OCI-LY3 (cell line): ENCODE data around the gene ACP7.

ENCODE experiments used
- H2AFZ ChIP-seq: fragments of 200-600, 300-600 bp; shearing (Covaris generic); 2 replicates; pipeline ENCODE4 v1.6.0; 2014; ENCODE audit warnings: antibody characterized with exemption, low read depth, low read length
- H3K27ac ChIP-seq: fragments of 200-600, 300-600 bp; sonication (generic); 2 replicates; pipeline ENCODE4 v1.5.1; 2014; ENCODE audit warnings: mild to moderate bottlenecking, low read length, moderate library complexity, mixed read lengths
- H3K27me3 ChIP-seq: fragments of 200-600, 300-600 bp; sonication (generic); 2 replicates; pipeline ENCODE4 v1.6.1; 2014; ENCODE audit warnings: low read depth, low read length, mixed read lengths
- H3K36me3 ChIP-seq: fragments of 200-600, 300-600 bp; sonication (generic); replicated peaks from 2 replicates; pipeline ENCODE3; 2014; ENCODE audit warnings: low read depth, low read length, mixed read lengths
- H3K4me1 ChIP-seq: fragments of 300-600, 200-600 bp; sonication (generic); 2 replicates; pipeline ENCODE4 v1.6.1; 2014; ENCODE audit warnings: low read length, mixed read lengths
- H3K4me2 ChIP-seq: fragments of 200-600, 300-600 bp; sonication (generic); 2 replicates; pipeline ENCODE4 v1.6.1; 2014; ENCODE audit warnings: low read length, mixed read lengths
- H3K4me3 ChIP-seq: fragments of 300-600, 200-600 bp; sonication (generic); 2 replicates; pipeline ENCODE4 v1.5.1; 2014; ENCODE audit warnings: antibody characterized with exemption, mild to moderate bottlenecking, low read length, moderate library complexity
- H3K79me2 ChIP-seq: fragments of 300-600, 200-600 bp; shearing (Covaris generic); 2 replicates; pipeline ENCODE4 v1.6.1; 2014; ENCODE audit warnings: mild to moderate bottlenecking, low read length, mixed read lengths
- H3K9ac ChIP-seq: fragments of 300-600, 200-600 bp; shearing (Covaris generic); 2 replicates; pipeline ENCODE4 v1.6.0; 2014; ENCODE audit warnings: mild to moderate bottlenecking, low read length, moderate library complexity
- H3K9me3 ChIP-seq: fragments of 200-600, 300-600 bp; shearing (Covaris generic); 2 replicates; pipeline ENCODE4 v1.6.1; 2014; ENCODE audit warnings: low read length, mixed read lengths; ENCODE audit not compliant: insufficient read depth
- H4K20me1 ChIP-seq: fragments of 200-600, 300-600 bp; sonication (generic); 2 replicates; pipeline ENCODE4 v1.6.1; 2016; ENCODE audit warnings: low read length, mixed read lengths; ENCODE audit not compliant: insufficient read depth
- EZH2phosphoT487 ChIP-seq: fragments of 200-600 bp; shearing (Covaris generic); IDR thresholded peaks from 2 replicates; pipeline ENCODE4 v1.6.1; 2018; ENCODE audit warnings: antibody characterized with exemption, mixed run types, low read depth
- TF ChIP-seq, protein P1 (sequence below): fragments of 200-600, 300-600 bp; sonication (generic); IDR thresholded peaks from 2 replicates; pipeline ENCODE4 v1.5.1; 2014; ENCODE audit warnings: antibody characterized with exemption, low read length, low read depth

The ACP7 gene

DNA sequence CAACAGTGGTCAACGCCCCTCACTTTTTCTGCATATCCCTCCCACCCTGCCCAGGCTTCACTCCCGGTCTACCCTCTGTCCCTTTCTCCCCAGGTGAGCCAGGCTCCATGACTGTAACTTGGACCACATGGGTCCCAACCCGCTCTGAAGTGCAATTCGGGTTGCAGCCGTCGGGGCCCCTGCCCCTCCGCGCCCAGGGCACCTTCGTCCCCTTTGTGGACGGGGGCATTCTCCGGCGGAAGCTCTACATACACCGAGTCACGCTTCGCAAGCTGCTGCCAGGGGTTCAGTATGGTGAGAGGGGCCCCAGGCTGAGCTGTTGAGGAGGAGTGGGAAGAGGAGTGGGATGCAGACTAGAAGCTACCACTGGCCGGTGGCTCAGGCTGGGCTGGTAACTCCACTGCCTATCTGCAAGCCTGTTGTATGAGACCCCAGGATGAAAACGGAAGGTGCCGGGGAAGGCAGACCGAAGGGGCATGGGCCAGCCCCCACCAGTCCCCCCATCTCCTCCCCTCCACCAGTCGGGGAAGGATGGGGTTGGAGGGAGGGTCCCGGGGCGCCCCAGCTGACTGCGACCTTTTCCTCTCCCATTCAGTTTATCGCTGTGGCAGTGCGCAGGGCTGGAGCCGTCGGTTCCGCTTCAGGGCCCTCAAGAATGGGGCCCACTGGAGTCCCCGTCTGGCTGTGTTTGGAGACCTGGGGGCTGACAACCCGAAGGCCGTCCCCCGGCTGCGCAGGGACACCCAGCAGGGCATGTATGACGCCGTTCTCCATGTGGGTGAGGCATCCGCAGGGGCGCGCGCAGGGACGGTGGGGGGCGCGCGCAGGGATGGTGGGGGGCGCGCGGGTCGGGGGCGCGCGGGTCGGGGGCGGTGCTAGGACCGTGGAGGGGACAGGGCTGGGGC, 14.4 kb downstream of the ACP7 start:
- Histone ChIP-seq H3K27ac (no peak overlapping the region), H3K4me1 (peaks cover 3% of the 10 kb centered on the region; the same call in 1 of the 2 replicates), H4K20me1 (no peaks in the 10 kb centered on the region), H3K27me3 (peaks cover 5% of the 10 kb centered on the region), H3K9me3 (no peaks in the 10 kb centered on the region), H3K9ac (no peak overlapping the region), H3K4me3 (no peak overlapping the region), H3K36me3 (no peaks in the 10 kb centered on the region), H3K4me2 (no peak overlapping the region), H3K79me2 (no peaks in the 10 kb centered on the region), H2AFZ (no peak overlapping the region)
- no peak for TF ChIP-seq EZH2phosphoT487

DNA sequence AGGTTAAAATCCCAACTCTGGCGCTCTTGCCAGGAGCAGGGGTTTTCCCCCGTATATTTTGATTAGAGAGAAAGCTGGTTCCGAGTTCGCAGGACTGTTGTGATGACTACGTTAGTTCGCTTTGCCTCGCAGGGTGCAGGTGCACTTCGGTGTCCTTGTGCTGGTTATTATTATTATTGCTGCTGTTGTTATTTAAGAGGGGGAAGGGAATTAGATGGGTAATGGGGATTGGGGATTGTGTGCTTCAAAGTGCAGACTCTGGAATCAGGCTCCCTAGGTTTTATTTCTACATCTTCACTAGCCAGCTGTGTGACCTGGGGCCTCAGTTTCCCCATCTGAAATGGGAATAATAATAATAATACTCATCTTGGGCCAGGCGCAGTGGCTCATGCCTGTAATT, 15.2 kb downstream of the ACP7 start:
- H3K9ac ChIP-seq = no peak overlapping the region
- no peak for TF ChIP-seq EZH2phosphoT487
- TF ChIP-seq, protein P1, sequence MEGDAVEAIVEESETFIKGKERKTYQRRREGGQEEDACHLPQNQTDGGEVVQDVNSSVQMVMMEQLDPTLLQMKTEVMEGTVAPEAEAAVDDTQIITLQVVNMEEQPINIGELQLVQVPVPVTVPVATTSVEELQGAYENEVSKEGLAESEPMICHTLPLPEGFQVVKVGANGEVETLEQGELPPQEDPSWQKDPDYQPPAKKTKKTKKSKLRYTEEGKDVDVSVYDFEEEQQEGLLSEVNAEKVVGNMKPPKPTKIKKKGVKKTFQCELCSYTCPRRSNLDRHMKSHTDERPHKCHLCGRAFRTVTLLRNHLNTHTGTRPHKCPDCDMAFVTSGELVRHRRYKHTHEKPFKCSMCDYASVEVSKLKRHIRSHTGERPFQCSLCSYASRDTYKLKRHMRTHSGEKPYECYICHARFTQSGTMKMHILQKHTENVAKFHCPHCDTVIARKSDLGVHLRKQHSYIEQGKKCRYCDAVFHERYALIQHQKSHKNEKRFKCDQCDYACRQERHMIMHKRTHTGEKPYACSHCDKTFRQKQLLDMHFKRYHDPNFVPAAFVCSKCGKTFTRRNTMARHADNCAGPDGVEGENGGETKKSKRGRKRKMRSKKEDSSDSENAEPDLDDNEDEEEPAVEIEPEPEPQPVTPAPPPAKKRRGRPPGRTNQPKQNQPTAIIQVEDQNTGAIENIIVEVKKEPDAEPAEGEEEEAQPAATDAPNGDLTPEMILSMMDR = no peak
- no peaks in the 10 kb centered on the region; the same call in 1 of the 2 replicates for H3K4me1 ChIP-seq
- no peak overlapping the region for H2AFZ ChIP-seq
- H4K20me1 ChIP-seq = no peaks in the 10 kb centered on the region
- H3K9me3 ChIP-seq = no peaks in the 10 kb centered on the region
- no peaks in the 10 kb centered on the region for H3K79me2 ChIP-seq
- no peaks in the 10 kb centered on the region for H3K27me3 ChIP-seq
- H3K36me3 ChIP-seq = no peaks in the 10 kb centered on the region
- no peak overlapping the region for H3K27ac ChIP-seq
- no peak overlapping the region for H3K4me3 ChIP-seq
- H3K4me2 ChIP-seq = no peak overlapping the region

DNA sequence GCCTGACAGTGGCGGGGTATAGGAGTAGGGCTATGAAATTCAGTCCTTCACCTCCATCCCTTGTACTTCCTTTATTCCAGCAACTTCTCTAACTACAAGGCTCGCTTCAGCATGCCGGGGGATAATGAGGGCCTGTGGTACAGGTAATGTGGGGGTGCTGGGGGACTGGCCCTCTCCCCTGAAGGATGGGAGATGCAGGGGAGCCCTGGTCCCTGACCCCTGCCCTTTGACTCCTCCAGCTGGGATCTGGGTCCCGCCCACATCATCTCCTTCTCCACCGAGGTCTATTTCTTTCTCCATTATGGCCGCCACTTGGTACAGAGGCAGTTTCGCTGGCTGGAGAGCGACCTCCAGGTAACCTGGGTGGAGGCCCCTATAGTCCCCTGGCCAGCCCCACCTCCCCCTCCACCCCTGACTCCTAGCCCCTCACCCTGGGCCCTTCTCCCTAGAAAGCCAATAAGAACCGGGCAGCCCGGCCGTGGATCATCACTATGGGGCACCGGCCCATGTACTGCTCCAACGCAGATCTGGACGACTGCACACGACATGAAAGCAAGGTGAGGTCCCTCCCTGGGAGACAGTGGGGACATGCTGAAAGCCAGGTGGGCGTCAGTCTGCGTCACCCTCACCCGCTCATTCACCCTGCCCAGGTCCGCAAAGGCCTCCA, 16.5 kb downstream of the ACP7 start:
- Histone ChIP-seq H3K9ac (no peak overlapping the region), H3K4me3 (no peak overlapping the region)

DNA sequence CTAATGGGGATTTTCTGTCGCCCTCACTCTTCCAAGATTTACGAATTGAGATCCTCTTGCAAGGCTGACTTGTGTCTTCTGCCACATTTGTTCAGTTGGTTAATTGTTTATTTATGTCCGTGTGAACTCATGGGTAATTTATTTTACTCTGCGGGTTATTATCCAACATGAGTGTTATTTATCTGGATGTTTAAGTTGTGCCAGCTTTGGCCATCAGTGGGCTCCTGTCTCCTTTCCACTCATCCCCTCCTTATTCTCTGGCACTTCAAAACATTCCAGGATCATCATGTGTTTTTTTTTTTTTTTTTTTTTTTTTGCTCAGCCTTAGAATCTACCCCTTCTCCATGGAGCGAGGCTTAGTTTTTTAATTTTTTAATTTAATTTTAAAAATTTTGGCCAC, 19.0 kb downstream of the ACP7 start:
- Histone ChIP-seq H3K79me2 (no peaks in the 10 kb centered on the region), H3K9me3 (no peaks in the 10 kb centered on the region), H3K4me3 (no peak overlapping the region), H3K9ac (no peak overlapping the region), H3K4me1 (no peaks in the 10 kb centered on the region; the same call in 1 of the 2 replicates), H3K4me2 (no peak overlapping the region), H3K36me3 (no peaks in the 10 kb centered on the region), H4K20me1 (no peaks in the 10 kb centered on the region), H2AFZ (no peak overlapping the region), H3K27ac (no peak overlapping the region), H3K27me3 (no peaks in the 10 kb centered on the region)
- TF ChIP-seq, protein P1 = no peak
- TF ChIP-seq EZH2phosphoT487 = no peak

More for the DNA sequence above, 16.5 kb downstream of the ACP7 start:
- no peaks in the 10 kb centered on the region for H3K36me3 ChIP-seq
- no peaks in the 10 kb centered on the region; the same call in 1 of the 2 replicates for H3K4me1 ChIP-seq
- no peaks in the 10 kb centered on the region for H3K79me2 ChIP-seq
- TF ChIP-seq, protein P1 = no peak
- TF ChIP-seq EZH2phosphoT487 = no peak
- no peaks in the 10 kb centered on the region for H3K9me3 ChIP-seq
- no peak overlapping the region for H3K27ac ChIP-seq
- no peaks in the 10 kb centered on the region for H4K20me1 ChIP-seq
- H3K4me2 ChIP-seq = no peak overlapping the region
- H2AFZ ChIP-seq = no peak overlapping the region
- no peaks in the 10 kb centered on the region for H3K27me3 ChIP-seq
